ENCODE data around the gene PCDH1.

- TF ChIP-seq RAD21 (IDR thresholded peaks at IDR 0.05 in 1 of 2, conservative IDR thresholded peaks at IDR 0.05 in 1 of 2; ENCODE audit: low read depth in 2 of 2, low read length in 2 of 2): no peak
- no peak for TF ChIP-seq CTCF (IDR thresholded peaks at IDR 0.05; ENCODE audit: control extremely low read depth in 1 of 3, insufficient read depth in 1 of 3, low read depth in 1 of 3, low read length in 3 of 3)
- no peak for TF ChIP-seq KDM1A (IDR thresholded peaks at IDR 0.05; ENCODE audit: borderline replicate concordance, low read length)
- TF ChIP-seq RFX5 (IDR thresholded peaks at IDR 0.05; ENCODE audit: borderline replicate concordance, low read depth, low read length): no peak
- TF ChIP-seq USF2 (IDR thresholded peaks at IDR 0.05; ENCODE audit: low read length): no peak
These were observed 32.1 kb upstream of the PCDH1 start for GRCh38 chr5:141910271-141910673.

Data from H1 (cell line).